ENCODE results near the gene CPSF6.
A peak's percentile ranks its signal among the peaks of the same experiment; 100 is the strongest.
"Not testable (repeated sequence)": the region's sequence is repeated elsewhere in the genome, so short reads cannot be mapped to it uniquely, and the experiment has no call there.

The CPSF6 gene

GRCh38 chr12:69239352-69239921, at the start of gene CPSF6:
TSS of gene CPSF6 (plus strand) at chr12:69239569. CDS start at chr12:69239647, 78 bp downstream.
- DNase-seq: peak; percentile 97
- Mint-ChIP-seq H3K4me3 (peak within 1 kb of the TSS; percentile 99), H3K27me3 (no peaks in the 10 kb centered on the region), H3K4me1 (peaks cover 50% of the 10 kb centered on the region), H3K9me3 (no peaks in the 10 kb centered on the region), H3K27ac (peak within 1 kb of the TSS; percentile 97), H3K36me3 (peaks cover 16% of the 10 kb centered on the region)
- CTCF ChIA-PET: interaction anchor here (0.6 to 0.7 kb wide), 2 partner anchors 83 to 103 kb away, joined by 3 read pairs; no protein-coding TSS in a partner anchor

GRCh38 chr12:69196302-69197288, 42.8 kb upstream of the CPSF6 start:
- Mint-ChIP-seq H3K4me3 (no peak overlapping the region), H3K36me3 (peaks cover 2% of the 10 kb centered on the region), H3K9me3 (peaks cover 44% of the 10 kb centered on the region), H3K27ac (no peak overlapping the region), H3K4me1 (no peaks in the 10 kb centered on the region), H3K27me3 (no peaks in the 10 kb centered on the region)
- no peak for DNase-seq
- CTCF ChIA-PET: interaction anchor here (1.1 kb wide), 1 partner anchor 40 kb away, joined by 3 read pairs; no protein-coding TSS in a partner anchor

- H3K27ac Mint-ChIP-seq, DNase-seq, CTCF ChIA-PET: not testable (repeated sequence)
These were observed 39.4 kb upstream of the CPSF6 start for GRCh38 chr12:69199976-69200375.

GRCh38 chr12:69204191-69204590, 35.2 kb upstream of the CPSF6 start:
- no peak overlapping the region for H3K4me3 Mint-ChIP-seq
- peaks cover 36% of the 10 kb centered on the region for H3K9me3 Mint-ChIP-seq
- DNase-seq: no peak
- CTCF ChIA-PET: no interaction called here
- H3K27me3 Mint-ChIP-seq: no peaks in the 10 kb centered on the region
- peaks cover 2% of the 10 kb centered on the region for H3K36me3 Mint-ChIP-seq
- no peaks in the 10 kb centered on the region for H3K4me1 Mint-ChIP-seq
- no peak overlapping the region for H3K27ac Mint-ChIP-seq

More at GRCh38 chr12:69199976-69200375, 39.4 kb upstream of the CPSF6 start:
- not testable (repeated sequence) for H3K4me1 Mint-ChIP-seq, H3K27me3 Mint-ChIP-seq, H3K36me3 Mint-ChIP-seq, H3K4me3 Mint-ChIP-seq
- H3K9me3 Mint-ChIP-seq: peaks cover 38% of the 10 kb centered on the region

GRCh38 chr12:69210661-69211060, 28.7 kb upstream of the CPSF6 start:
- Mint-ChIP-seq H3K27ac (no peak overlapping the region), H3K4me1 (no peaks in the 10 kb centered on the region), H3K4me3 (no peak overlapping the region), H3K27me3 (no peaks in the 10 kb centered on the region), H3K9me3 (peaks cover 11% of the 10 kb centered on the region), H3K36me3 (no peaks in the 10 kb centered on the region)
- CTCF ChIA-PET: no interaction called here
- DNase-seq: no peak

GRCh38 chr12:69211160-69211559, 28.2 kb upstream of the CPSF6 start:
- H3K4me1 Mint-ChIP-seq: no peaks in the 10 kb centered on the region
- H3K36me3 Mint-ChIP-seq: no peaks in the 10 kb centered on the region
- H3K27me3 Mint-ChIP-seq: no peaks in the 10 kb centered on the region
- DNase-seq: no peak
- CTCF ChIA-PET: no interaction called here
- no peak overlapping the region for H3K4me3 Mint-ChIP-seq
- peaks cover 11% of the 10 kb centered on the region for H3K9me3 Mint-ChIP-seq
- no peak overlapping the region for H3K27ac Mint-ChIP-seq

- H3K27ac Mint-ChIP-seq: no peak overlapping the region
- no peaks in the 10 kb centered on the region for H3K36me3 Mint-ChIP-seq
- H3K9me3 Mint-ChIP-seq: no peaks in the 10 kb centered on the region
- no peaks in the 10 kb centered on the region for H3K4me1 Mint-ChIP-seq
- no peaks in the 10 kb centered on the region for H3K27me3 Mint-ChIP-seq
- CTCF ChIA-PET: interaction anchor here (1.4 to 2.1 kb wide), 2 partner anchors 22 to 58 kb away, joined by 3 to 5 read pairs; no protein-coding TSS in a partner anchor
- no peak overlapping the region for H3K4me3 Mint-ChIP-seq
- no peak for DNase-seq
These were observed 25.2 kb upstream of the CPSF6 start for GRCh38 chr12:69214169-69214568.

- CTCF ChIA-PET: no interaction called here
- Mint-ChIP-seq H3K9me3 (no peaks in the 10 kb centered on the region), H3K36me3 (no peaks in the 10 kb centered on the region), H3K27me3 (no peaks in the 10 kb centered on the region), H3K4me1 (no peaks in the 10 kb centered on the region), H3K27ac (no peak overlapping the region), H3K4me3 (no peak overlapping the region)
- DNase-seq: no peak
These were observed 14.0 kb upstream of the CPSF6 start for GRCh38 chr12:69225251-69225910.

GRCh38 chr12:69231479-69231878, 7.9 kb upstream of the CPSF6 start:
- H3K27me3 Mint-ChIP-seq: no peaks in the 10 kb centered on the region
- H3K4me1 Mint-ChIP-seq: no peaks in the 10 kb centered on the region
- H3K36me3 Mint-ChIP-seq: peaks cover 2% of the 10 kb centered on the region
- H3K27ac Mint-ChIP-seq: no peak overlapping the region
- H3K4me3 Mint-ChIP-seq: no peak overlapping the region
- CTCF ChIA-PET: no interaction called here
- DNase-seq: no peak
- H3K9me3 Mint-ChIP-seq: peaks cover 18% of the 10 kb centered on the region

GRCh38 chr12:69238589-69239351, 599 bp upstream of the CPSF6 start:
- Mint-ChIP-seq H3K4me3 (peak overlapping the region; percentile 77), H3K36me3 (peaks cover 16% of the 10 kb centered on the region), H3K4me1 (peaks cover 48% of the 10 kb centered on the region), H3K9me3 (no peaks in the 10 kb centered on the region), H3K27ac (peak overlapping the region; percentile 93), H3K27me3 (no peaks in the 10 kb centered on the region)
- no peak for DNase-seq
- CTCF ChIA-PET: interaction anchor here (0.6 to 0.7 kb wide), 2 partner anchors 82 to 103 kb away, joined by 3 read pairs; no protein-coding TSS in a partner anchor

- CTCF ChIA-PET: interaction anchor here (0.6 kb wide), 1 partner anchor 12 kb away, joined by 3 read pairs; no protein-coding TSS in a partner anchor
- DNase-seq: peak; percentile 66
- Mint-ChIP-seq H3K27ac (peak overlapping the region; percentile 97), H3K4me3 (peak overlapping the region; percentile 99), H3K27me3 (no peaks in the 10 kb centered on the region), H3K4me1 (peaks cover 50% of the 10 kb centered on the region), H3K36me3 (peaks cover 18% of the 10 kb centered on the region), H3K9me3 (no peaks in the 10 kb centered on the region)
These were observed 707 bp downstream of the CPSF6 start for GRCh38 chr12:69239922-69240630.

GRCh38 chr12:69240631-69240995, 1.2 kb downstream of the CPSF6 start:
- CTCF ChIA-PET: interaction anchor here (0.6 kb wide), 1 partner anchor 12 kb away, joined by 3 read pairs; no protein-coding TSS in a partner anchor
- Mint-ChIP-seq H3K4me1 (peaks cover 56% of the 10 kb centered on the region), H3K36me3 (peaks cover 21% of the 10 kb centered on the region)

More at GRCh38 chr12:69240631-69240995, 1.2 kb downstream of the CPSF6 start:
- Mint-ChIP-seq H3K9me3 (no peaks in the 10 kb centered on the region), H3K27me3 (no peaks in the 10 kb centered on the region), H3K4me3 (peak overlapping the region; percentile 99), H3K27ac (peak overlapping the region; percentile 97)
- peak; percentile 57 for DNase-seq

Measured in activated naive CD4-positive, alpha-beta T cell treated with anti-CD3 and anti-CD28 coated beads, Interleukin-2, amount 10 ng/mL, durations not matched to agents 7 days and 5 days (primary cell).